ENCODE data around the gene KCNB1.

The KCNB1 gene

GRCh38 chr20:49360242-49360968, 122.1 kb downstream of the KCNB1 start:
- DNase-seq (ENCODE audit: low spot score), result no peak
- in situ Hi-C loops (cut with MboI; ENCODE audit: low sequenced_read_pairs, unreplicated experiment), result no loop called here
- TF ChIP-seq, protein P1, sequence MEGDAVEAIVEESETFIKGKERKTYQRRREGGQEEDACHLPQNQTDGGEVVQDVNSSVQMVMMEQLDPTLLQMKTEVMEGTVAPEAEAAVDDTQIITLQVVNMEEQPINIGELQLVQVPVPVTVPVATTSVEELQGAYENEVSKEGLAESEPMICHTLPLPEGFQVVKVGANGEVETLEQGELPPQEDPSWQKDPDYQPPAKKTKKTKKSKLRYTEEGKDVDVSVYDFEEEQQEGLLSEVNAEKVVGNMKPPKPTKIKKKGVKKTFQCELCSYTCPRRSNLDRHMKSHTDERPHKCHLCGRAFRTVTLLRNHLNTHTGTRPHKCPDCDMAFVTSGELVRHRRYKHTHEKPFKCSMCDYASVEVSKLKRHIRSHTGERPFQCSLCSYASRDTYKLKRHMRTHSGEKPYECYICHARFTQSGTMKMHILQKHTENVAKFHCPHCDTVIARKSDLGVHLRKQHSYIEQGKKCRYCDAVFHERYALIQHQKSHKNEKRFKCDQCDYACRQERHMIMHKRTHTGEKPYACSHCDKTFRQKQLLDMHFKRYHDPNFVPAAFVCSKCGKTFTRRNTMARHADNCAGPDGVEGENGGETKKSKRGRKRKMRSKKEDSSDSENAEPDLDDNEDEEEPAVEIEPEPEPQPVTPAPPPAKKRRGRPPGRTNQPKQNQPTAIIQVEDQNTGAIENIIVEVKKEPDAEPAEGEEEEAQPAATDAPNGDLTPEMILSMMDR (IDR thresholded peaks at IDR 0.05; ENCODE audit: borderline replicate concordance, control extremely low read depth, extremely low read depth, insufficient read depth, missing control alignments), result no peak

GRCh38 chr20:49356676-49357075, 125.8 kb downstream of the KCNB1 start:
- in situ Hi-C loops (cut with MboI; ENCODE audit: low sequenced_read_pairs, unreplicated experiment), result no loop called here
- TF ChIP-seq, protein P1 (IDR thresholded peaks at IDR 0.05; ENCODE audit: borderline replicate concordance, control extremely low read depth, extremely low read depth, insufficient read depth, missing control alignments), result no peak
- no peak for DNase-seq (ENCODE audit: low spot score)

- TF ChIP-seq, protein P1 (IDR thresholded peaks at IDR 0.05; ENCODE audit: borderline replicate concordance, control extremely low read depth, extremely low read depth, insufficient read depth, missing control alignments), result no peak
- in situ Hi-C loops (cut with MboI; ENCODE audit: low sequenced_read_pairs, unreplicated experiment), result no loop called here
Observed at GRCh38 chr20:49354673-49355072, 127.8 kb downstream of the KCNB1 start.

DNA sequence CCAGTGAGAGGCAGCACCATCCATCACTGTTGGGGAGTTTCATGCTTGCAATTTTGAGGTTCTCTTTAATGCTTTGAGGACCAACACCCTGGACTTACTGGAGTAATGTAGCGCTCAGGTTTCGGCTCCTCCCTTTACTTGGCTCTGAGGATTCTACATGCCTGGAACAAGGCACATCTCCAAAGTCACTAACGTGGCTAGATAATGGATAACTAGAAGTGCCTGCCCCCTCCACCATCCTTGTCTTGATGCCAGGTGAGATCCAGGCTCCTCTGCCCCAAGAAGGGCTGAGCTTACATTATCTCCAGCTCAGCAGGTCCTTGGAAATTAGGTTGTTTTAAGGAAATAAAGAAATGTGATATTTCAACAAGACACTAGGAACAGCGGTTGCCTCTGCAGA, 129.1 kb downstream of the KCNB1 start:
- TF ChIP-seq, protein P1 (IDR thresholded peaks at IDR 0.05; ENCODE audit: borderline replicate concordance, control extremely low read depth, extremely low read depth, insufficient read depth, missing control alignments), result no peak
- in situ Hi-C loops (cut with MboI; ENCODE audit: low sequenced_read_pairs, unreplicated experiment), result no loop called here
- no peak for DNase-seq (ENCODE audit: low spot score)

More at GRCh38 chr20:49354673-49355072, 127.8 kb downstream of the KCNB1 start:
- no peak for DNase-seq (ENCODE audit: low spot score)

GRCh38 chr20:49352751-49353150, 129.7 kb downstream of the KCNB1 start:
- in situ Hi-C loops (cut with MboI; ENCODE audit: low sequenced_read_pairs, unreplicated experiment), result no loop called here
- TF ChIP-seq, protein P1 (IDR thresholded peaks at IDR 0.05; ENCODE audit: borderline replicate concordance, control extremely low read depth, extremely low read depth, insufficient read depth, missing control alignments), result no peak
- no peak for DNase-seq (ENCODE audit: low spot score)

DNA sequence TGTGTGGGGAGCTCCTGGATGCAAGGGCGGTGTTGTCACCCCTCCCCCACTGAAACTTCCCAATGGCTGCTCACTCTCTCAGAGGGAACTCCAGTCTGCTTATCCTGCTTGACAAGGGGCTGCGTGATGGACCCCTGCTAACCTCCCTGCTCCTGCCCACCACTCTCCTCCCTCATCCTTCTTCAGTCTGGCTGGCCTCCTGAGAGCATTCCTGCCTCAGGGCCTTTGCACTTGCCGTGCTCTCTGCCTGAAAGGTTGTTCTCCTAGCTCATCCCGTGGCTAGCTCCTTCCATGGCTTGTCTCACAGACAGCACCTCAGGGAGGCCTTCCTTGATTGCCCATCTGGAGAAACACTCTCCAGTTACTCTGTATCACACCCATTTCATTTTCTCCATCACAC, 130.7 kb downstream of the KCNB1 start:
- in situ Hi-C loops (cut with MboI; ENCODE audit: low sequenced_read_pairs, unreplicated experiment), result no loop called here
- no peak for DNase-seq (ENCODE audit: low spot score)
- TF ChIP-seq, protein P1 (IDR thresholded peaks at IDR 0.05; ENCODE audit: borderline replicate concordance, control extremely low read depth, extremely low read depth, insufficient read depth, missing control alignments), result no peak

Measured in GM13976 (cell line).